Measurements from ENCODE around the gene GPRC5C. TPM values are rescaled to one million over a fixed set of nuclear protein-coding genes. Genes with fewer than 3 reads are reported as not detected.

GPRC5C gene
- total RNA-seq, 3 donors from 2014 or later (not counting 1 experiment from before 2014, with no cell fraction given) = 0.26 to 0.60 (median 0.29) TPM

- WGBS (ENCODE audit: insufficient coverage) = 88% methylated on average over 2 of the region's 6 CpGs
- H3K4me3 Mint-ChIP-seq = no peak overlapping the region
- Histone ChIP-seq H3K36me3 (ENCODE audit: control insufficient read depth, insufficient read depth, low read length) (no peaks in the 10 kb centered on the region), H3K27ac (ENCODE audit: low read length) (no peak overlapping the region), H3K4me3 (ENCODE audit: low read length) (no peak overlapping the region), H3K27me3 (ENCODE audit: control insufficient read depth, insufficient read depth, low read length) (peaks cover 19% of the 10 kb centered on the region), H3K4me1 (ENCODE audit: control insufficient read depth, insufficient read depth, low read length) (peaks cover 26% of the 10 kb centered on the region), H3K9me3 (ENCODE audit: control insufficient read depth, insufficient read depth, low read length) (no peaks in the 10 kb centered on the region)
- H3K36me3 Mint-ChIP-seq = no peaks in the 10 kb centered on the region
- peaks cover 9 to 31% of the 10 kb centered on the region in 2 donors for H3K27me3 Mint-ChIP-seq (ENCODE audit: low read depth in 2 of 2)
- H3K4me1 Mint-ChIP-seq = peaks cover 7 to 17% of the 10 kb centered on the region in 2 donors
- no peak for DNase-seq
- ATAC-seq = no peak
- no peaks in the 10 kb centered on the region for H3K9me3 Mint-ChIP-seq
- H3K27ac Mint-ChIP-seq = no peak overlapping the region
- TF ChIP-seq CTCF (IDR thresholded peaks at IDR 0.05) = no peak
- intact Hi-C loops (cut with micrococcal nuclease) = no loop called here
Measured at GRCh38 chr17:74427763-74428153, 4.1 kb upstream of the GPRC5C start.

GRCh38 chr17:74429604-74430384 lies 2.1 kb upstream of the GPRC5C start:
- intact Hi-C loops (cut with micrococcal nuclease) = no loop called here
- Histone ChIP-seq H3K27me3 (ENCODE audit: control insufficient read depth, insufficient read depth, low read length) (peaks cover 30% of the 10 kb centered on the region), H3K36me3 (ENCODE audit: control insufficient read depth, insufficient read depth, low read length) (no peaks in the 10 kb centered on the region), H3K9me3 (ENCODE audit: control insufficient read depth, insufficient read depth, low read length) (no peaks in the 10 kb centered on the region), H3K4me1 (ENCODE audit: control insufficient read depth, insufficient read depth, low read length) (peaks cover 26% of the 10 kb centered on the region), H3K27ac (ENCODE audit: low read length) (no peak overlapping the region), H3K4me3 (ENCODE audit: low read length) (no peak overlapping the region)
- Mint-ChIP-seq H3K9me3 (no peaks in the 10 kb centered on the region), H3K27me3 (ENCODE audit: low read depth in 2 of 2) (peaks cover 18 to 42% of the 10 kb centered on the region in 2 donors), H3K36me3 (no peaks in the 10 kb centered on the region), H3K4me1 (peaks cover 7 to 17% of the 10 kb centered on the region in 2 donors), H3K4me3 (peak overlapping the region; percentile 58), H3K27ac (no peak overlapping the region)
- no peak for ATAC-seq
- 69% methylated on average over 19 of the region's 19 CpGs for WGBS (ENCODE audit: insufficient coverage)
- DNase-seq = no peak
- TF ChIP-seq CTCF (IDR thresholded peaks at IDR 0.05) = no peak

GRCh38 chr17:74430385-74430705 lies 1.5 kb upstream of the GPRC5C start:
- H3K9me3 Mint-ChIP-seq = no peaks in the 10 kb centered on the region
- Histone ChIP-seq H3K36me3 (ENCODE audit: control insufficient read depth, insufficient read depth, low read length) (no peaks in the 10 kb centered on the region), H3K27ac (ENCODE audit: low read length) (no peak overlapping the region), H3K9me3 (ENCODE audit: control insufficient read depth, insufficient read depth, low read length) (no peaks in the 10 kb centered on the region), H3K27me3 (ENCODE audit: control insufficient read depth, insufficient read depth, low read length) (peaks cover 30% of the 10 kb centered on the region), H3K4me1 (ENCODE audit: control insufficient read depth, insufficient read depth, low read length) (peaks cover 26% of the 10 kb centered on the region), H3K4me3 (ENCODE audit: low read length) (no peak overlapping the region)
- peaks cover 7 to 17% of the 10 kb centered on the region in 2 donors for H3K4me1 Mint-ChIP-seq
- H3K27me3 Mint-ChIP-seq (ENCODE audit: low read depth in 2 of 2) = peaks cover 18 to 42% of the 10 kb centered on the region in 2 donors
- 19% methylated on average over 13 of the region's 13 CpGs for WGBS (ENCODE audit: insufficient coverage)
- H3K27ac Mint-ChIP-seq = no peak overlapping the region
- no peaks in the 10 kb centered on the region for H3K36me3 Mint-ChIP-seq
- intact Hi-C loops (cut with micrococcal nuclease) = no loop called here
- DNase-seq (no peak), ATAC-seq (no peak)
- peak overlapping the region; percentile 58 for H3K4me3 Mint-ChIP-seq
- no peak for TF ChIP-seq CTCF (IDR thresholded peaks at IDR 0.05)
